Measurements from ENCODE around the gene TMEM87B.

Gene TMEM87B

GRCh38 chr2:112168422-112169124 is 113.5 kb downstream of the TMEM87B start:
- DNase-seq (ENCODE audit: low read depth in 2 of 2) = no peak
